Upper lobe of left lung (tissue), 4 donors: ENCODE results near the gene BDKRB1.

ENCODE experiments used
- CTCF ChIP-seq, 6 experiments: fragments of 450-650 bp in 4 of 6; fragments of 200-600 bp in 2 of 6; sonication (generic) in 2 of 6; IDR thresholded peaks; one replicate each; pipeline ENCODE4 v1.5.1; 2016 to 2019; ENCODE audit warnings: antibody characterized with exemption in 6 of 6
- EP300 ChIP-seq, 4 donors: sonication (generic); formaldehyde crosslinking; IDR thresholded peaks; one replicate each; pipeline ENCODE4 v1.5.1; 2017; ENCODE audit warnings: antibody characterized with exemption in 4 of 4, control low read depth in 2 of 4

GRCh38 chr14:96246539-96246847 lies 9.5 kb upstream of the BDKRB1 start:
- TF ChIP-seq CTCF (IDR thresholded peaks at IDR 0.05) (no peak), EP300 (IDR thresholded peaks at IDR 0.05) (no peak)
